Femur (tissue), 1 donor: Measurements from ENCODE around the gene SEC61B.
"Not testable (repeated sequence)": the region's sequence is repeated elsewhere in the genome, so short reads cannot be mapped to it uniquely, and the experiment has no call there.

Experiments used
- DNase-seq: peaks from one replicate; pipeline ENCODE4 v3.0.0-alpha.2; 2017

SEC61B gene

GRCh38 chr9:99192786-99193465, 29.2 kb upstream of the SEC61B start:
- no peak for DNase-seq

- no peak for DNase-seq
These were observed 28.6 kb upstream of the SEC61B start for GRCh38 chr9:99193466-99193821.

- not testable (repeated sequence) for DNase-seq
These were observed 25.6 kb upstream of the SEC61B start for GRCh38 chr9:99196484-99196883.

GRCh38 chr9:99197124-99197630, 24.9 kb upstream of the SEC61B start:
- no peak for DNase-seq

- no peak for DNase-seq
These were observed 24.1 kb upstream of the SEC61B start for GRCh38 chr9:99197987-99198386.

- no peak for DNase-seq
These were observed 22.0 kb upstream of the SEC61B start for GRCh38 chr9:99199938-99200539.

- DNase-seq = no peak
These were observed 20.5 kb upstream of the SEC61B start for GRCh38 chr9:99201603-99202002.

GRCh38 chr9:99210572-99210971, 11.5 kb upstream of the SEC61B start:
- DNase-seq = no peak

- no peak for DNase-seq
These were observed 10.3 kb upstream of the SEC61B start for GRCh38 chr9:99211746-99212145.

- no peak for DNase-seq
These were observed 8.9 kb upstream of the SEC61B start for GRCh38 chr9:99213197-99213596.

- DNase-seq = no peak
These were observed 6.0 kb upstream of the SEC61B start for GRCh38 chr9:99216073-99216472.

- no peak for DNase-seq
These were observed 2.1 kb upstream of the SEC61B start for GRCh38 chr9:99220011-99220410.

GRCh38 chr9:99221266-99221620, 839 bp upstream of the SEC61B start:
- no peak for DNase-seq

- no peak for DNase-seq
These were observed 561 bp downstream of the SEC61B start for GRCh38 chr9:99222416-99223270.

GRCh38 chr9:99224445-99224844, 2.4 kb downstream of the SEC61B start:
- DNase-seq = no peak

GRCh38 chr9:99226054-99226453, 4.0 kb downstream of the SEC61B start:
- DNase-seq = no peak

- no peak for DNase-seq
These were observed 8.1 kb downstream of the SEC61B start for GRCh38 chr9:99230206-99230605.

GRCh38 chr9:99231711-99232110, 9.6 kb downstream of the SEC61B start:
- no peak for DNase-seq

GRCh38 chr9:99234618-99235017, 12.5 kb downstream of the SEC61B start:
- DNase-seq = no peak

- no peak for DNase-seq
These were observed 13.0 kb downstream of the SEC61B start for GRCh38 chr9:99235069-99235468.

GRCh38 chr9:99235926-99236634, 14.0 kb downstream of the SEC61B start:
- DNase-seq = no peak

- no peak for DNase-seq
These were observed 15.3 kb downstream of the SEC61B start for GRCh38 chr9:99237356-99237755.

- DNase-seq = not testable (repeated sequence)
These were observed 15.8 kb downstream of the SEC61B start for GRCh38 chr9:99237849-99238248.
